CD14-positive monocyte (primary cell): Measurements from ENCODE around the gene KLHL21. TPM values are rescaled to one million over a fixed set of nuclear protein-coding genes. Genes with fewer than 3 reads are reported as not detected.

Experiments used
- DNase-seq, 3 donors: peaks; one replicate each; pipeline ENCODE4 v3.0.0-alpha.2; 2011 to 2022
- H2AFZ ChIP-seq: 2 replicates; pipeline ENCODE4 v1.6.0; 2012; ENCODE audit warnings: mild to moderate bottlenecking, low read depth, low read length, inconsistent platforms; ENCODE audit not compliant: insufficient read depth, poor library complexity, severe bottlenecking
- H3K27ac ChIP-seq, 2 donors: 1 replicate in 1 of 2; 2 replicates in 1 of 2; pipeline ENCODE4 v1.5.1; 2012 to 2013; ENCODE audit warnings: low read length in 2 of 2, control low read depth in 1 of 2, inconsistent platforms in 1 of 2, low read depth in 1 of 2, mild to moderate bottlenecking in 1 of 2
- H3K27me3 ChIP-seq, 2 donors: one replicate each; pipeline versions ENCODE4 v1.6.0 to v1.6.1; 2011 to 2013; ENCODE audit warnings: low read length in 2 of 2; ENCODE audit not compliant: control insufficient read depth in 2 of 2, insufficient read depth in 2 of 2
- H3K36me3 ChIP-seq, 2 donors: replicated peaks in 1 of 2; 1 replicate in 1 of 2; 2 replicates in 1 of 2; pipeline versions ENCODE4 v1.5.1 to v1.6.1; 2012 to 2013; ENCODE audit warnings: low read length in 2 of 2, control low read depth in 1 of 2, inconsistent platforms in 1 of 2, mild to moderate bottlenecking in 1 of 2; ENCODE audit not compliant: insufficient read depth in 2 of 2, control insufficient read depth in 1 of 2
- H3K4me1 ChIP-seq, 2 donors: 1 replicate in 1 of 2; 2 replicates in 1 of 2; pipeline versions ENCODE4 v1.5.1 to v1.6.1; 2012 to 2013; ENCODE audit warnings: low read length in 2 of 2, control low read depth in 1 of 2, inconsistent platforms in 1 of 2, mild to moderate bottlenecking in 1 of 2, moderate library complexity in 1 of 2; ENCODE audit not compliant: insufficient read depth in 2 of 2, control insufficient read depth in 1 of 2
- H3K4me2 ChIP-seq: replicated peaks from 2 replicates; pipeline ENCODE3; 2012; ENCODE audit warnings: low read length, moderate library complexity, mild to moderate bottlenecking; ENCODE audit not compliant: poor library complexity, severe bottlenecking; ENCODE audit errors: extremely low read depth
- H3K4me3 ChIP-seq, 3 experiments: fragments of 200-600 bp in 1 of 3; sonication (generic) in 1 of 3; replicated peaks in 1 of 3; 1 replicate in 2 of 3; 2 replicates in 1 of 3; pipeline ENCODE4 v1.5.1; 2011 to 2013; ENCODE audit warnings: low read length in 3 of 3, mild to moderate bottlenecking in 3 of 3, control low read depth in 2 of 3, low read depth in 2 of 3, inconsistent platforms in 1 of 3, moderate library complexity in 1 of 3
- H3K79me2 ChIP-seq: 2 replicates; pipeline ENCODE4 v1.6.0; 2012; ENCODE audit warnings: mild to moderate bottlenecking, control low read depth, inconsistent platforms, low read length, moderate library complexity; ENCODE audit not compliant: insufficient read depth
- H3K9ac ChIP-seq: 2 replicates; pipeline ENCODE4 v1.6.0; 2017; ENCODE audit warnings: low read length, mild to moderate bottlenecking; ENCODE audit not compliant: insufficient read depth, poor library complexity, severe bottlenecking
- H3K9me3 ChIP-seq, 2 donors: replicated peaks in 1 of 2; 1 replicate in 1 of 2; 2 replicates in 1 of 2; pipeline versions ENCODE4 v1.5.1 to v1.6.1; 2012 to 2013; ENCODE audit warnings: low read length in 2 of 2, control low read depth in 1 of 2; ENCODE audit not compliant: control insufficient read depth in 1 of 2, insufficient read depth in 1 of 2
- H4K20me1 ChIP-seq: 2 replicates; pipeline ENCODE4 v1.6.0; 2012; ENCODE audit warnings: mild to moderate bottlenecking, low read length, control low read depth, moderate library complexity; ENCODE audit not compliant: insufficient read depth
- H3K27ac Mint-ChIP-seq, 7 donors: one replicate each; pipeline ENCODE4 v1.8.0; 2020; ENCODE audit warnings: mild to moderate bottlenecking in 7 of 7, mixed read lengths in 7 of 7, moderate library complexity in 6 of 7, inconsistent platforms in 2 of 7
- H3K27me3 Mint-ChIP-seq, 3 donors: one replicate each; pipeline ENCODE4 v1.8.0; 2021 to 2022; ENCODE audit warnings: low read depth in 3 of 3, mild to moderate bottlenecking in 3 of 3, mixed read lengths in 3 of 3, moderate library complexity in 3 of 3, inconsistent platforms in 1 of 3
- H3K36me3 Mint-ChIP-seq, 2 donors: one replicate each; pipeline ENCODE4 v1.8.0; 2020; ENCODE audit warnings: mixed read lengths in 2 of 2, inconsistent platforms in 1 of 2, mild to moderate bottlenecking in 1 of 2
- H3K4me1 Mint-ChIP-seq: one replicate; pipeline ENCODE4 v1.8.0; 2020; ENCODE audit warnings: mild to moderate bottlenecking, mixed read lengths
- H3K4me3 Mint-ChIP-seq, 2 donors: one replicate each; pipeline ENCODE4 v1.8.0; 2020; ENCODE audit warnings: mild to moderate bottlenecking in 2 of 2, mixed read lengths in 2 of 2, moderate library complexity in 1 of 2
- H3K9me3 Mint-ChIP-seq, 7 donors: one replicate each; pipeline ENCODE4 v1.8.0; 2020 to 2022; ENCODE audit warnings: mixed read lengths in 7 of 7, mild to moderate bottlenecking in 6 of 7, moderate library complexity in 6 of 7, inconsistent platforms in 2 of 7
- CTCF ChIP-seq: fragments of 200-600 bp; IDR thresholded peaks from one replicate; pipeline ENCODE4 v1.8.0; 2022; ENCODE audit warnings: antibody characterized with exemption, mild to moderate bottlenecking
- WGBS: methylation state at CpG from one replicate; pipeline ENCODE4 v1.1.5; 2013; ENCODE audit warnings: missing lambda C conversion rate; ENCODE audit not compliant: insufficient coverage; 5-methylcytosine and 5-hydroxymethylcytosine counted together
- intact Hi-C, 2 donors: fragments of 100-400 bp; cut with micrococcal nuclease; formaldehyde crosslinking; loops; one replicate each; pipeline versions ENCODE4 v1.15.0 to v1.15.1; 2023
- polyA plus RNA-seq, 3 donors: library from polyadenylated mRNA; depleted of rRNA in 1 of 3; unstranded in 2 of 3; stranded (reverse) in 1 of 3; fragments of 300-500 nt in 2 of 3; fragments of >200 nt in 1 of 3; fragmentation: Illumina TruSeq in 2 of 3; gene quantifications; 1 replicate in 2 of 3; 2 replicates in 1 of 3; pipeline ENCODE4 v1.2.3, GENCODE V29; 2012 to 2021

The KLHL21 gene
- polyA plus RNA-seq, 3 donors: 5.9 to 31.0 (median 7.3) TPM

- H3K27me3 Mint-ChIP-seq: no peaks in the 10 kb centered on the region
- TF ChIP-seq CTCF: no peak
- DNase-seq: no peak
- no peak overlapping the region for H2AFZ ChIP-seq
- peaks cover 18% of the 10 kb centered on the region for H3K4me1 Mint-ChIP-seq
- WGBS: 57% methylated on average over 5 of the region's 5 CpGs
- no peak overlapping the region for H3K4me2 ChIP-seq
- peaks cover 62 to 86% of the 10 kb centered on the region in 2 donors for H3K36me3 ChIP-seq
- H3K36me3 Mint-ChIP-seq: peaks cover 64 to 96% of the 10 kb centered on the region in 2 donors
- H3K27ac ChIP-seq: peak overlapping the region in 1 of 2 donors; percentile 28
- no peaks in the 10 kb centered on the region for H3K9me3 ChIP-seq
- peaks cover 6 to 7% of the 10 kb centered on the region in 2 donors for H3K4me1 ChIP-seq
- intact Hi-C loops: loop anchor here in 1 of 2 donors (5.0 kb wide), 1 partner anchor 386 kb away; no protein-coding TSS in a partner anchor
- H3K27ac Mint-ChIP-seq: peak overlapping the region; percentile 2 to 55 (median 28)
- H3K9ac ChIP-seq: no peak overlapping the region
- H3K4me3 Mint-ChIP-seq: no peak overlapping the region
- no peaks in the 10 kb centered on the region for H3K27me3 ChIP-seq
- H3K79me2 ChIP-seq: no peaks in the 10 kb centered on the region
- peaks cover 8% of the 10 kb centered on the region for H4K20me1 ChIP-seq
- peaks cover 0 to 1% (median 0%) of the 10 kb centered on the region in 7 donors for H3K9me3 Mint-ChIP-seq
- H3K4me3 ChIP-seq: no peak overlapping the region
Measured at GRCh38 chr1:6546326-6546725, 56.3 kb downstream of the KLHL21 start.

- 60% methylated on average over 3 of the region's 10 CpGs for WGBS
Measured at GRCh38 chr1:6545276-6546112, 57.2 kb downstream of the KLHL21 start.

More at GRCh38 chr1:6545276-6546112, 57.2 kb downstream of the KLHL21 start:
- H3K9ac ChIP-seq: no peak overlapping the region
- H3K27me3 Mint-ChIP-seq: no peaks in the 10 kb centered on the region
- no peak overlapping the region for H3K4me2 ChIP-seq
- H3K27ac ChIP-seq: no peak overlapping the region
- H3K4me3 Mint-ChIP-seq: no peak overlapping the region
- intact Hi-C loops: loop anchor here in 1 of 2 donors (5.0 kb wide), 1 partner anchor 387 kb away; no protein-coding TSS in a partner anchor
- H3K27ac Mint-ChIP-seq: peak overlapping the region in 1 of 7 donors; percentile 8
- peaks cover 64 to 94% of the 10 kb centered on the region in 2 donors for H3K36me3 ChIP-seq
- DNase-seq: no peak
- H3K4me1 ChIP-seq: peaks cover 6 to 7% of the 10 kb centered on the region in 2 donors
- no peak for TF ChIP-seq CTCF
- H3K4me1 Mint-ChIP-seq: peaks cover 18% of the 10 kb centered on the region
- H2AFZ ChIP-seq: no peak overlapping the region
- H3K27me3 ChIP-seq: no peaks in the 10 kb centered on the region
- H3K36me3 Mint-ChIP-seq: peaks cover 72 to 97% of the 10 kb centered on the region in 2 donors
- H4K20me1 ChIP-seq: peaks cover 8% of the 10 kb centered on the region
- no peaks in the 10 kb centered on the region for H3K9me3 ChIP-seq
- H3K9me3 Mint-ChIP-seq: peaks cover 0 to 1% (median 0%) of the 10 kb centered on the region in 7 donors
- H3K4me3 ChIP-seq: no peak overlapping the region
- no peaks in the 10 kb centered on the region for H3K79me2 ChIP-seq
